HepG2 (cell line): ENCODE results near the gene RETN. TPM values are rescaled to one million over a fixed set of nuclear protein-coding genes. Genes with fewer than 3 reads are reported as not detected.

ENCODE experiments used
- ATAC-seq: fragments of 200-7000 bp; cut with Tn5 transposase; 3 replicates; pipeline ENCODE4 v1.9.1; 2020; ENCODE audit warnings: mild to moderate bottlenecking, moderate library complexity
- BruUV-seq: library from RNA; stranded (reverse); fragments of 400-500 nt; replicated peaks from 2 replicates; lab custom pipeline; 2021; lab: Mats Ljungman, UMichigan
- CTCF ChIA-PET: fragments of 300-600 bp; formaldehyde crosslinking; extraction: SDS; loops from one replicate; lab custom pipeline; 2021; ENCODE audit warnings: low total read pairs, inconsistent platforms, low intra/inter-chr PET ratio; lab: Yijun Ruan, JAX
- POLR2A ChIA-PET: fragments of 350-600 bp; sonication (Branson Sonifier 250); formaldehyde crosslinking; loops from one replicate; lab custom pipeline; 2020; ENCODE audit warnings: antibody characterized with exemption, inconsistent platforms; lab: Yijun Ruan, JAX
- DNase-seq: peaks from one replicate; pipeline ENCODE4 v3.0.0-alpha.2; 2015; ENCODE audit warnings: low spot score
- FAIRE-seq: peaks from 3 replicates; lab custom pipeline; 2011; peaks lifted over from hg19 to GRCh38; lab: Jason Lieb, UNC
- H2AFZ ChIP-seq: one replicate; pipeline ENCODE4 v1.6.1; 2011; ENCODE audit warnings: low read length, inconsistent platforms
- H3K27ac ChIP-seq: fragments of 300-600 bp; 3 replicates; pipeline ENCODE4 v1.8.0; 2011; ENCODE audit warnings: mixed run types, mild to moderate bottlenecking, mixed read lengths, low read length, inconsistent platforms; ENCODE audit not compliant: insufficient read depth; ENCODE audit errors: extremely low read length
- H3K27me3 ChIP-seq, 2 experiments: fragments of 200-600 bp in 1 of 2; 2 replicates in 1 of 2; 3 replicates in 1 of 2; pipeline versions ENCODE4 v1.6.0 to v1.8.0; 2011; ENCODE audit warnings: low read length in 2 of 2, mild to moderate bottlenecking in 2 of 2, moderate library complexity in 2 of 2, inconsistent platforms in 1 of 2; ENCODE audit not compliant: insufficient read depth in 2 of 2, control insufficient read depth in 1 of 2
- H3K36me3 ChIP-seq, 2 experiments: fragments of 200-600 bp in 1 of 2; replicated peaks in 1 of 2; 2 replicates in 1 of 2; 3 replicates in 1 of 2; pipeline versions ENCODE4 v1.5.1 to v1.8.0; 2011; ENCODE audit warnings: low read length in 2 of 2, inconsistent platforms in 1 of 2; ENCODE audit not compliant: insufficient read depth in 2 of 2, control insufficient read depth in 1 of 2
- H3K4me1 ChIP-seq: 2 replicates; pipeline ENCODE4 v1.5.1; 2012; ENCODE audit warnings: low read length, inconsistent platforms; ENCODE audit not compliant: insufficient read depth
- H3K4me2 ChIP-seq: 2 replicates; pipeline ENCODE4 v1.6.0; 2011; ENCODE audit warnings: low read depth, low read length, inconsistent platforms
- H3K4me3 ChIP-seq, 3 experiments: fragments of 200-600 bp in 1 of 3; sonication (generic), shearing (Covaris generic) in 1 of 3; replicated peaks in 1 of 3; 2 replicates each; pipeline ENCODE4 v1.5.1; 2011 to 2016; ENCODE audit warnings: low read length in 3 of 3, inconsistent platforms in 2 of 3, low read depth in 2 of 3, mild to moderate bottlenecking in 2 of 3, control low read depth in 1 of 3, mixed read lengths in 1 of 3; ENCODE audit not compliant: insufficient read depth in 1 of 3
- H3K79me2 ChIP-seq: one replicate; pipeline ENCODE4 v1.6.1; 2011; ENCODE audit warnings: low read length, inconsistent platforms; ENCODE audit not compliant: insufficient read depth
- H3K9ac ChIP-seq: 2 replicates; pipeline ENCODE4 v1.6.0; 2011; ENCODE audit warnings: mild to moderate bottlenecking, low read depth, low read length, inconsistent platforms; ENCODE audit not compliant: insufficient read depth
- H3K9me3 ChIP-seq: 2 replicates; pipeline ENCODE4 v1.5.1; 2012; ENCODE audit warnings: mild to moderate bottlenecking, low read length
- H4K20me1 ChIP-seq: 2 replicates; pipeline ENCODE4 v1.6.0; 2011; ENCODE audit warnings: inconsistent platforms, mild to moderate bottlenecking, low read length, moderate library complexity; ENCODE audit not compliant: insufficient read depth
- AGO2 ChIP-seq: fragments of 200-400 bp; formaldehyde crosslinking; optimal IDR thresholded peaks from 2 replicates; pipeline ENCODE3; 2017; ENCODE audit warnings: mild to moderate bottlenecking, low read depth, low read length, moderate library complexity
- HNRNPLL ChIP-seq: fragments of 200-400 bp; formaldehyde crosslinking; IDR thresholded peaks from 2 replicates; pipeline ENCODE4 v1.6.1; 2017; ENCODE audit warnings: mild to moderate bottlenecking, low read depth, low read length; ENCODE audit not compliant: poor library complexity, severe bottlenecking
- MBD4 ChIP-seq: IDR thresholded peaks from 2 replicates; pipeline ENCODE4 v1.6.1; 2012; ENCODE audit warnings: low read length, inconsistent platforms, borderline replicate concordance
- MED8 ChIP-seq: sonication (generic); formaldehyde crosslinking; IDR thresholded peaks from 2 replicates; pipeline ENCODE4 v1.8.1; 2023; ENCODE audit warnings: mild to moderate bottlenecking, missing genetic modification reagents; ENCODE audit not compliant: insufficient replicate concordance
- ZBTB7B ChIP-seq: sonication (generic); formaldehyde crosslinking; IDR thresholded peaks from 2 replicates; pipeline ENCODE4 v1.4.0; 2020; ENCODE audit warnings: missing genetic modification reagents
- ZFAT ChIP-seq: sonication (generic); formaldehyde crosslinking; conservative IDR thresholded peaks from 2 replicates; pipeline ENCODE4 v1.8.1; 2023; ENCODE audit warnings: missing genetic modification reagents, inconsistent platforms
- WGBS: methylation state at CpG from one replicate; pipeline ENCODE4 v1.1.6; 2017; ENCODE audit warnings: low lambda C conversion rate; 5-methylcytosine and 5-hydroxymethylcytosine counted together
- in situ Hi-C: cut with HindIII; loops from 2 replicates; pipeline ENCODE4 v1.10.0; 2017; ENCODE audit warnings: low pct_unique_long_range_greater_than_20kb; ENCODE audit not compliant: extremely low pct_ligation_motif_present
- intact Hi-C: fragments of 100-400 bp; cut with micrococcal nuclease; formaldehyde crosslinking; loops from one replicate; pipeline ENCODE4 v1.10.0; 2022; ENCODE audit not compliant: unreplicated experiment
- polyA plus RNA-seq, 8 experiments: library from polyadenylated mRNA; depleted of rRNA in 3 of 8; stranded (reverse) in 7 of 8; unstranded in 1 of 8; fragments of >200 nt; fragmentation: Illumina TruSeq in 4 of 8; extraction: Trizol in 4 of 8; gene quantifications; 2 replicates each; pipeline versions ENCODE4 v1.2.1 to v1.2.3, GENCODE V29; 2011 to 2016; ENCODE audit warnings: low read depth in 4 of 8, missing spikeins in 1 of 8, mixed read lengths in 1 of 8; ENCODE audit not compliant: insufficient read depth in 1 of 8
- total RNA-seq, 5 experiments: library from RNA; depleted of rRNA; stranded (reverse); fragments of >200 nt; fragmentation: Illumina TruSeq; extraction: Trizol; gene quantifications; 2 replicates each; pipeline ENCODE4 v1.2.3, GENCODE V29; 2016; ENCODE audit warnings: low read depth in 1 of 5
- TF ChIP-seq, protein P1 (sequence below): IDR thresholded peaks from 2 replicates; pipeline ENCODE4 v1.6.1; 2016
- TF ChIP-seq, protein P2 (sequence below): sonication (generic); formaldehyde crosslinking; IDR thresholded peaks from 2 replicates; pipeline ENCODE4 v1.4.0; 2020; ENCODE audit warnings: missing genetic modification reagents, mild to moderate bottlenecking, borderline replicate concordance

The RETN gene
- total and polyA plus RNA-seq, 2 of the 13 experiments (the other 11 are each of a cell fraction or from before 2014, with no cell fraction given): not detected

DNA sequence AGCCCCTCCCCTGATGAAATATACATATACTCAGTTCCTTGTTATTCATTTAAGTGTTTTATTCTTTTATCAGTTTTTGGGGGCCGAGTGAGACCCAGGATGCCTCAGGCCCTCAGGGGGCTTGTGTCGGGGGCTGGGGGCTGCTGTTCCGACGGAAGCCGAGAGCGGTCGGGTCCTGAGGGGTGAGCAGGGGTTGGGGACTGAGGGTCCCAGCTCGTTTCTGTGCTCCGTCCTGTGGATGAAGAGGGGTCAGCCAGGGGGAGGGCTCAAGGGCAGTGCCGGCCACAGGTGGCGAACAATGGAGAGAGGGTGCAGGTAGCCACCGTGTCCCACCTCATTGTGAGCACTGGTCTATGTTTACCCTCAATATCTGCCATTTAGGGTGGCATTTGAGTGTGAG is 37.3 kb upstream of the RETN start (continued):
- TF ChIP-seq, protein P1, sequence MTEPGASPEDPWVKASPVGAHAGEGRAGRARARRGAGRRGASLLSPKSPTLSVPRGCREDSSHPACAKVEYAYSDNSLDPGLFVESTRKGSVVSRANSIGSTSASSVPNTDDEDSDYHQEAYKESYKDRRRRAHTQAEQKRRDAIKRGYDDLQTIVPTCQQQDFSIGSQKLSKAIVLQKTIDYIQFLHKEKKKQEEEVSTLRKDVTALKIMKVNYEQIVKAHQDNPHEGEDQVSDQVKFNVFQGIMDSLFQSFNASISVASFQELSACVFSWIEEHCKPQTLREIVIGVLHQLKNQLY (CRISPR knock-in tag): no peak
- TF ChIP-seq MED8 (no peak), MBD4 (no peak), HNRNPLL (no peak)

DNA sequence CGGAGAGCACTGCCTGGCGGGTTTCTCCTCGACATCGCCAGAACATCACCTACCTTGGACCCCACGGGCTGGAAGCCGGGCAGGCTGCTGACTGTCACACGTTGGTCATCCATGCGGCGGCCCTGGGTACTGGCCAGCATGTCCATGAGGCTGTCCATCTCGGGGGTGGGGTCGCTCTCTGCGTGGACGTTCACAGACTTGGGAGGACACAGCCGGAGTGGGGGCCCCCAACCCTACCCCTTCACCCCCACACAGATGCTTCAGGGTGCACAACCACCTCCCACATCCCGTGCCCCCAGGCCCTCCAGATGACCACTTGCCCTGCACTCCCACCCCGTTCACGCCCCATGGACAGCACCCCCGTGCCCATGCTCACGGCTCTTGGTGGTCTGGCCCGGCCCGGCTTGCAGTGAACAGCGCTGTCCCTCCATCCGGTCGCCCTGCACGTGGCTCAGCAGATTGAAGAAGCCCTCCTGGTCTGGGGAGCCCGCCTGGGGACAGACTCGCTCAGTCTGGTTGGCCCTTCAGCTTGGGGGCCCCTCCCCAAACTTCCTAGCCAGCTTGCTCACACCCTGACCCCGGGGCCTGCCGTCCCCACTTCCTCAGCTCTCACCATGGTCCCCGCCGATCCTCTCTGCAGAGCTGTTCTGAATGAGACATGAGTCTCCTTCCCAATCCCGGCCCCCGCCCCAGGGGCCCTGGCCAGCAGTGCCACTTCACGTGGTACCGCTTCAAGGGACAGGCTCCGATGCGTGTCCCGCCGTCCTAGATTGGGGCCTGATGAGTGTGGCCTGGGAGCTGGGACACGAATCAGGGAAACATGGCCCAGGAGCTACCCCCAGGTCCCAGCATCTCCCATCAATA is 36.3 kb upstream of the RETN start:
- H3K79me2 ChIP-seq: peaks cover 33% of the 10 kb centered on the region
- no peak for FAIRE-seq
- no peak overlapping the region for H3K4me2 ChIP-seq
- in situ Hi-C loops: no loop called here
- BruUV-seq: no TSS peak
- H3K27me3 ChIP-seq: no peaks in the 10 kb centered on the region; a peak in 1 of 5 replicates
- no peak overlapping the region for H3K27ac ChIP-seq
- TF ChIP-seq, protein P2, sequence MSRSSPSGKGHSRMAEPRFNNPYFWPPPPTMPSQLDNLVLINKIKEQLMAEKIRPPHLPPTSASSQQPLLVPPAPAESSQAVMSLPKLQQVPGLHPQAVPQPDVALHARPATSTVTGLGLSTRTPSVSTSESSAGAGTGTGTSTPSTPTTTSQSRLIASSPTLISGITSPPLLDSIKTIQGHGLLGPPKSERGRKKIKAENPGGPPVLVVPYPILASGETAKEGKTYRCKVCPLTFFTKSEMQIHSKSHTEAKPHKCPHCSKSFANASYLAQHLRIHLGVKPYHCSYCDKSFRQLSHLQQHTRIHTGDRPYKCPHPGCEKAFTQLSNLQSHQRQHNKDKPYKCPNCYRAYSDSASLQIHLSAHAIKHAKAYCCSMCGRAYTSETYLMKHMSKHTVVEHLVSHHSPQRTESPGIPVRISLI (CRISPR knock-in tag): no peak
- TF ChIP-seq ZFAT (CRISPR knock-in tag): no peak
- TF ChIP-seq AGO2: peak; percentile 23
- no peak for TF ChIP-seq ZBTB7B (CRISPR knock-in tag)
- no peaks in the 10 kb centered on the region for H3K9me3 ChIP-seq
- intact Hi-C loops: no loop called here
- peaks cover 0 to 1% of the 10 kb centered on the region in 2 experiments; a peak in 1 of 5 replicates for H3K36me3 ChIP-seq
- H2AFZ ChIP-seq: no peak overlapping the region
- ATAC-seq: no peak
- DNase-seq: no peak
- ChIA-PET POLR2A (interaction anchor here (1.2 to 1.5 kb wide), 2 partner anchors 9 to 14 kb away, joined by 3 to 4 read pairs; no protein-coding TSS in a partner anchor), CTCF (no interaction called here)
- no peaks in the 10 kb centered on the region for H4K20me1 ChIP-seq
- H3K4me1 ChIP-seq: peaks cover 36% of the 10 kb centered on the region
- H3K4me3 ChIP-seq: no peak overlapping the region
- 94% methylated on average over 12 of the region's 40 CpGs for WGBS
- no peak overlapping the region for H3K9ac ChIP-seq
